HG03045 (cell line): Measurements from ENCODE around the gene C2orf66.

ENCODE experiments used
- ATAC-seq: cut with Tn5 transposase; IDR thresholded peaks from one replicate; pipeline ENCODE4 v1.9.1; 2021; ENCODE audit warnings: mild to moderate bottlenecking, moderate library complexity; ENCODE audit not compliant: unreplicated experiment

The C2orf66 gene

DNA sequence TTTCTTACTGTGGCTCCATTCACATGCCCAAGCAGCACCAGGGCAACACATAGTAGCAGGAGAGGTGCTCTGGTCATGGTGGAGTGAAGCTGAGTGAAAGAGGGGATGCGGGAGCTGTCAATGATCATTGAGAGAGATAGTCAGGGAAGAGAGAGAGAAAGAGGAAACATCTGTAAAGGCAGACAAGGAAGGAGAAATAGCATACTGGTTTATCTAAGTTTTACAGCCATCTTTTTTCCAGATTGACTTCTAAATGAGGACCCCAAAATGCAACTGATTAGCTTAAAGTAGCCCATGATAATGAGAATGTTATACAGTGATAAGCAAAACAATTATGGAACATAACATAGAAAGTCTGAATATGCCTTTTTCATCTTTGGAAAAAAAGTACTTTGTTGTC lies at the start of gene C2orf66:
TSS of gene C2orf66 (minus strand) at position 96 of the 400 bp plus-strand sequence. CDS start at position 77, 19 bp downstream.
- no peak for ATAC-seq

DNA sequence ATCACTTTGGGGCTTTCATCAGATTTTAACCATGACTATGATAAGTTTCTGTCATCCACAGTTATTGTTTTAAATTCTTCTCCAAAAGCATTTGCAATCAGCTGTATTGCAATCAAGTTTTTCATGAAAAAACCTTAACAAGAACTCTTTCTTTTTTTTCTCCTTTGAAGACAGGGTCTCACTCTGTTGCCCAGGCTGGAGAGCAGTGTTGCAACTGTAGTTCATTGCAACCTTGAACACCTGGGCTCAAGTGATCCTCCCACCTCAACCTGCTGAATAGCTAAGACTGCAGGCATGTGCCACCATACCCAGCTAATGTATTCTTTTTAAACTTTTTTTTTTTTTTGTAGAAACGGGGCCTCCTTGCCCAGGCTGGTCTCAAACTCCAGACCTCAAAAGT lies 45.5 kb upstream of the C2orf66 start:
- ATAC-seq, result no peak

DNA sequence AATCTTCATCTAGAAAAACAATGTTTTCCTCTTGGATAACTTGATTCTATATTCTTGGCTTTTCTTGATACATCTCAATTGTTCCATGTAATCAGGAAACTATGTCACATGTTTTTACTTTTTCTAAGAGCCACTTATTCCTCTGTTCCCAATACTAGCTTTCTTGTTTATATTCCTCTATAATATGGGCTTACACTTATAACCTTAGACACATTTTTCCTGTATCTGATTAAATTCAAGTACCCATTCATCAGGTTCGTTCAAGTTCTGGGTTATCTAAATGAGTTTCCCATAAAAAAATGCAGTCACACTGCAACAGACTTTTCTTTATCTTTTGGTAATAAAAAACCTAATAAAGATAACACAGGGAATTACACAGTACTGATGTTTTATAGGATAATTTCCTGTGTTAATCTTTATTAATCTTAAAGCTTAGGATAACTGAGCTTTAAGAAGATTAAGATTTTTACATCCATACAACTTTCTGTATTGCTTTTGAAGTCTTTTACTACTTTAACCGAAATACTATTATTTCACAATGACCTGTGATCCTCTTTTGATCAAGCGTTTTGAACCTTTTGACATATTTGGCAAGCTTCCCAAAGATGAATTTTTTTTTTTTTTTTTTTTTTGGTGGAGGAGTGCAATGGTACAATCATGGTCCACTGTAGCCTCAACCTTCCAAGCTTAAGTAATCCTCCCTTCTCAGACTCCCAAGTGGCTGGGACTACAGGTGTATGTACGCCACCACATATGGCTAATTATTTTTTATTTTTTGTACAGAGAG lies 44.3 kb upstream of the C2orf66 start:
- no peak for ATAC-seq

DNA sequence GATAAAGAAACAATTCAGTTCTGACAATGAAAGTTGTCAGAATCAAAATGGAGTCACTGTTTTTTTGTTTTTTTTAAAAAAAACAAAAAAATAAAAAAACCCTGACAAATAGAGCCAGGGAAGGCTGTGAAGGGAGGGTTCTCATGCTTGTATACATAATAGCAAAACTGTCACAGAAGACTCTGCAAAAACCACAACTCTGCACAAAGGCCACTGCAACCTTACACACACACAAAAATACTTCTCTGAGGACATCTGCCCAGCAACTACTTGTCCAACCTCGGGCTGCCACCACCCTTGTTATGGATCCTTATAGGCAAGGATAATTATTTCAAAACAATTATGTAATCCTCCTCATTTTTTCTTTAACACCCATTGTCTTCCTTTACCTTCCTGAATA lies 41.9 kb upstream of the C2orf66 start:
- no peak for ATAC-seq

DNA sequence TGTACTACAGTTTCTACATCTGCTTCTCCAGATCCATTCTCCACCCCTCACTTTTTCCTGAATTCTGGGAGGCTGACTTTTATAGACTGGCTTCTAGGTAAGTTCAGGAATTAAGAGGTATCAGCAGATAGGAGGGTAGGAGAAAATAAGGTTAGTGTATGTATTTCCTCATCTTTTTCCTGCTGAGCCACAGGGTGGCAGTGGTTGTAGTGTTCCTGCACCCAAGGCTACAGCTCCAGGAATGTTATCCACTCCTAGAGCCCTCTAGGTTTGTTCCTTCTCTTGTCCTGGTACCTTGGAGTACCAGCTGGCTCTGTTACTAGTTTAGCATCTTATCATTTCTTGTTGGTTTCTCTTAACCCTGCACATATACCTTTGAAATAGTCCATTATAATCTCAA lies 40.7 kb upstream of the C2orf66 start:
- ATAC-seq, result no peak

DNA sequence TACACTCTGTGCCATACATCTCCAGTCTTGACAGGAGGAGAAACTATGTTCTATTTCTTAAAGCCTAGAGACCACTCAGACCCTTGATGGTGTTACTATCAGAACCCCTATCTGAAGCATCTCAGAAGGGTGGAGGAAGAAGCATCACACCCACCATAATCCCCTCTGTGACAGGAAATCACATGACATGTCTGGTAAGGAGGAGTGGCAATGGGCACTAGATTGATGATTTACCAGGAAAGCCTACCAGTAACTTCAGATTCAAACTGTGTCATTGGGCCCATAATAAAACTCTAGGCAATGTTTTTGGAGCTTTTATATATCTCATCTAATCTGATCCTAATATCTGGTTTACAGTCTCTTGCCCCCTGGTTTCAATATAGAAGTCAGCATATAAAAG lies 37.1 kb upstream of the C2orf66 start:
- ATAC-seq, result no peak

DNA sequence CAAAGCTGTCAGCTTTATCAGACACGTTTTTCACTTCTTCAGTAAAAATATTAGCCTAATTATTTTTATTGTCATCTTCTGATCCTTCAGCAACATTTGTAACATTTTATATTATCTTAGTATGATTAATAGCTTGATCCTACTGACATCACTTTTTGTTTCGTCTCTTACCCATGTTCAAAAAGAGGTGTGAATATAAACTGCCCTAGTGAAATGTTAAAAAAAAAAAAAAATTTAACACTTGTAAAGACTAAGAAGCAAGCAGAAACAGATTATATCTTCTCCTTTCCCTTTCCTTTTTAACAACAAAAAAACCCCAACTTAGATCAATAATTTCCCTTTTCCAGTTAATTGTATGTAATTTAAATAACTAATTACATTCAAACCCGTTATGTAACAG lies 36.2 kb upstream of the C2orf66 start:
- no peak for ATAC-seq

DNA sequence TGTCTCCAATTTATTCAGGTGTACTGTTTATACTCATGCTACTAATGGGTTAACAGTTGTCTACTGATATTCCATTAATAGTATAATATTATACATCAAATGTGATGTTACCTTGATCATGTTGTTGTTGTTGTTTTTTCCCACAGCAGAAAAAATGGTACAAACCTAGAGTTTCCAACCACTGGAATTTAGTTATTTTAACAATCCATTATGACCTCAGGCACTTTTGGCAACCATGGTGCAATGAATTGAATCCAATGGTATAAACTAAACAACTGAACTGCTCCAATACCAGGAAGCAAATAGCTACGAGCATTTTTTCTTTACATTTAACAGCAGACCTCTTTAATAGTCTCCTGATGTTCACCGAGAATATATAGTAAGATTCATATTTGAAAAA lies 31.0 kb upstream of the C2orf66 start:
- no peak for ATAC-seq

DNA sequence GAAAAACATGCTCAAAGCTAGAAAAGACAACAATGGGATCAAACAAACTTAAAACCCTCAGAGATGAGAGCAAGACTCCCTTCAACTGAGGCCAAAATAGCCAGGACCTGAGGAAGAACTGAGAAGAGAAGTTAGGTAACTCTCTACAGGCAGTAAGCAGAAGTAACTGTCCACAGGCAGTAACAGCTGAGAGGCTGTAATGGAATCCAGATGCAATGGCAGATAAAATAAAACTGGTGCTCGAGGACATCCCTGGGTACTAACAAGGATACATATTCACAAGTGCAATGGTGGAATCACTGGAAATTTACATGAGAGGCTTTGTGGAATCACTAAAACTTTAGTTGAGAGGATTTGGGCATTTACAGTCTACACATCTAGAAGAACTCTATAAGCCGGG lies 30.4 kb upstream of the C2orf66 start:
- ATAC-seq, result no peak

DNA sequence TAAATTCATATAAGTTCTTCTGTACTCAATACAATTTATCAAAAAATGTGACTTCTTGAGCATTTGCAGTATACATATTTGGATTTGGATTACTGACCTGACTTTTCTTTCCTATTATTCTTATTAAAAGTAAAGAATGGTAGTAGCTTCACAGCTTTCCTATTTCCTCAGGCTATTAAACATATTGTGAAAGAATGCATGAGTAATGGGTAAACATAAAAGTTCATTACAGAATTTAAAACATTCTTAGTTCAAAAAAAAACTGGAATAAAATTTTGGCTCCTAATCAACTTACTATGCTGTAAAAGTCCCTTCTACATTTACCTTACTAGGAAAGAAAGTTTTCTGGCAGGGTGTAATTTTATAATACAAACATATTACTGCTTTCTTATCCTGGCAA lies 27.3 kb upstream of the C2orf66 start:
- ATAC-seq, result no peak

DNA sequence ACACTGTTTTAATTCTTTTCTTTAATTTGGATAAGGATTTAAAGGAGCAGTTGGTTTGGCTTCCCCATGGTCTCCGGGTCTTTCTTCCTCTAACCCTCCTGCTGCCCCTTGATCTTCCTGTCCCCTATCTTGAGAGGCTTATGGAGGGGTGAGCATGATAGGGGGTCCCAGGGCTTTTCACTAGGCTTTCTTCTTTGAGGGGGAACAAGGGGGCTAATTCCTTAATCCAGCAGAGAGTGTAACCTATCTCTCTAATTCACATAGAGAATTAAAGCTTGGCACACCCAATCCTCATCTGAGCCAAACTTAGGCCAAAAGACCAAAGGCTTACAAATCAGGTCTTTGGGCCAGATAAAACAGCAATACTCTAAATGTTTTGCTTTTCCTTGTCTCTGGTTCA lies 21.5 kb upstream of the C2orf66 start:
- ATAC-seq, result no peak

DNA sequence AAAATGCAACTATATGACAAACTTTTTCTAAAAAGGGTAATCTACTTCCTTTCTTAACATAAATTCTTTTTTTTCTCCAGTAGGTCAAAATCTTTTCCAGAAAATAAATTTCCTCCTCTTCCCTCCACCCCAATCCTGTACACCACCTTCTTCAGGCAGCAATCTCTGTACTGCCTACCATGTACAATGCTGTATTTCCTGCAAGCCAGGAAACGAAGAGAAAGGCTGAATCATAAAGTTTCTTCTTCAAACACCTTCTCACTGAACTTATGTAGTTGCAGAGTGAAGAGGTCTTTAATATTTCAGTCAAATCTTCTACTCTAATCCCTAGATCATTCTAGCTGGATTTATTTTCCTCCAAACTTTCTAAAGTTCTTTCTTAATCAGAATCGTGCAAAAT lies 18.2 kb upstream of the C2orf66 start:
- no peak for ATAC-seq

DNA sequence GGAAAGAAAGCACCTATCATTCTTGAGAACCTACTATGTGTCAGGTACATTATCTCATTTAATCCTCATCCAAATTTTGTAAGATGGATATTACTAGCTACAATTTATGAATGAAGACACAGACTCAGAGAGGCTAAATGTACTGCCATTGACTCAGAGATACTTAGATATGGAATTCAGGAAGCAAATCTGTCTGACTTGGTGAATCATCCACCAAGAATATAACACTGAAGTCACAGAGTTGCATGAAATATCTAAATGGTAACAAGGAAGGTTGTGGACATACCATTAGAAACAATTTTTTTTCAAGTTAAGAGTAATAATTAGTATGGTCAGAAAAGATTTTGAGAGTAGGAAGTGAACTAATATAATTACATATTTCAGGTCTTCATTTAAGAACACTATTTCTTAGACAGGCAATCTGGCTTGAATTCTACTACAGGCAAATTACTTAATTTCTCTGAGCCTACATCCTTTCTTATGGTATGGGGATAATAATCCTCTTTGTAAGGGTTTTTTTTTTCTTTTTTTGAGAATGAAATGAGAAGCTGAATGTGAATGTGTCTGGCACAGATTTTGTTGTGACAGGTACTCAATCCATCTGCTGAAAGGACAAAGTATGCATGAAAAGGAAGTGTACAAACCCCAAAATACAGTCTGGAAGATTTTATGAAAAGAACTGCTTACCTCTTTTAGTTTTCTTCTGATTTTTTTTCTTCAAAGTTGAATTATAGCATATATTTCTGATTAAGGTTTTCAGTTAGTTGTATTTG lies 14.8 kb upstream of the C2orf66 start:
- ATAC-seq, result no peak

DNA sequence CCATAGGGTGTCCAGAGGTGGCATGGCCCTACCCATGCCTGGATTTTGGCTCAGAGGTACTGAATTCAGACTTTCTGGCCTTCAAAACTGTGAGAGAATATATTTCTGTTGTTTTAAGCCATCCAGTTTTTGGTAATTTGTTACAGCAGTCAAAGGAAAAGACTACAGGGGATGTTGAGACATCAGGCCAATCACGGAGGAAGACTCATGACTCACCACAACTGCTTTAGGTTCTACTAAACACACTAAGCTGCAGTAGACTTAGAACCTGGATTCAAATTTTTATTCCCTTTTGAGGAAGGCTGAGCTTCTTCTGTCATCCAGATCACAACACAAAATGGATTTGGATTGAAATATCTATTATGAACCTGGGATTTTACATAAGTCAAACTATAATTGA lies 12.0 kb upstream of the C2orf66 start:
- ATAC-seq, result no peak

DNA sequence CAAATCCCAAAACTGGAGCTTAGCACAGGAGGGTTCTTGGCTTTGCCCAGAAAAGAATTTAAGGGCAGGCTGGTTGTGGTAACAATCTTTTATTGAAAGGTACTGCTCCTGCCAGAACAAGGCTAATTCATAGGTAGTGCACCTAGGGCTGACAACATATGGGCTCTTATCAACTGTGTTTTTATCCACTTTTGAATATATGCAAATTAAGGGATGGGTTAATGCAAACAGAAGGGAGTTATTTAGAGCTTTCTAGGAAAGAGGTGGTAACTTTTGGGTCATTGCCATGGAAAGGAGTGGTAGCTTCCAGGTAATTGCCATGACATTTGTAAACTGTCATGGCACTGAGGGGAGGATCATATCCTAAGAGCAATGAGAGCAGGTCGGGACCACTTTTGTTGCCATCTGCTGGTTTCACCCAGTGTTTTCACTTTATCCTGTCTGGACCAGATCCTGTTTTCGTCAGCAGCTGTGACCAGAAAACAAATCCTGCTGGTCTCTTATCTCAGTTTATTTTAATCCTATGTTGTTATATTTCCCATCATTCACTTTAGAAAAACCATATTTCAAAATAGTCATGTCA lies 981 bp downstream of the C2orf66 start:
- no peak for ATAC-seq

DNA sequence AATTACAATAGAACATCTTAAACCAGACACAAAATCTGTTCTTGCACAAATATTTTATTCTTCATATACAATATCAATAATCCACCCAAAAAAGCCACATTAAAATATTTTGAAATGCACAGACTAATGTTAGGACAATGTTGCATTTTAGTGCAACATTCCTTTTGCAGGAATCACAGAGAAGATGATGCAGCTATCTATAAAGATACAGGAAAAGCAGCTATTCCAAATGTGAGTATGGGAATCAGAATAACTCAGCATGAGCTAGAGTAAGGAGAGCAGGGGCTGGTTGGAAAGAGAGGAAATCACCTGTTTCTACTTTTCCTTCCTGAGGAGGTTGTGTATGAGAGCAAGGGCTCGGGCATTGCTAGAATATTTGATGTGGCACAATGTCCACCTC lies 4.8 kb downstream of the C2orf66 start:
- no peak for ATAC-seq

DNA sequence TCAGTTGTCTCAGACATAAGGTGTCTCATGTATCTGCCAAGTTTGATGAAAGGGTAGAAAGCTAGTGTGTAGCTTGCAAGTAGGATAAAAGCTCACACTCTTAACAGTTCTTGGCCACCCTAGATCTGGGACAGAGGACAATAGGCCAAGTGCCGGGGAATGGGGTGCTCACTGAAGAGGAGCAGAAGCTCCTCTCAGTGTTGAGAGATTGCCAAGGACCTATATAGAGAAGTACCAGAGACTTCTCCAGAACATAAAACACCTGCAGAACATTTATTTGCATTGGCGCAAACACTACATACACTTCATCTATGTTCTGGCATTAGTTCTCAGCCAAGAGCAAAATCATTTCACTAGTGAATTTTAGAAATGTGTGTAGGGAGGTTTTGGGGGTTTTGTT lies 6.8 kb downstream of the C2orf66 start:
- no peak for ATAC-seq

DNA sequence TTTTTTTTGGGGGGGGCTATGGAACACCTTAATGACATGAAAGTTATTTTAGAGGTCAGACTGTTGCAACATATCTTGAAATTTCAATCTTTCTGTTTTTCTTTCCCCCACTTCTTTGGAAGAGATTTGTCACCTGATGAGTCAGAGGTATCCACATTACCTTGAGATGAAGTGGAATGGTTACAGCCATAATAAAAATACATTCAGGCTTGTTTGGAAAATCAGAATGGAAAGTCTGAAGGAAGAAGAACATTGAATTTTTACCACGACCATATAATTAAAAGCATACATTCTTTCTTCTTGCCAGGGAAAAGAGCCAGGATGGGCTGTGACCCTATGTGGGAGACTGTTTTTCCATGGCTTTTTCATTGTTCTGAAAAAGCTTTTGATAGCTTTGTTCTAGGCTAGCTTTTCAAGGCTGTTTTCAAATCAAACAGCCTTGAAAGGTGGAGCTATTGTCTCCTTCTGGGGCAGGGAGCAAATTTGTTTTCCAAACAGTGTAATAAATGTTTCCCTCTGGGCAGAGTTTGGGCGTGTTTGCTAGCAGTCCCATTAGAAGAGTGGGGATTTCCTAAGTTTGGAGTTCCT lies 7.4 kb downstream of the C2orf66 start:
- no peak for ATAC-seq

DNA sequence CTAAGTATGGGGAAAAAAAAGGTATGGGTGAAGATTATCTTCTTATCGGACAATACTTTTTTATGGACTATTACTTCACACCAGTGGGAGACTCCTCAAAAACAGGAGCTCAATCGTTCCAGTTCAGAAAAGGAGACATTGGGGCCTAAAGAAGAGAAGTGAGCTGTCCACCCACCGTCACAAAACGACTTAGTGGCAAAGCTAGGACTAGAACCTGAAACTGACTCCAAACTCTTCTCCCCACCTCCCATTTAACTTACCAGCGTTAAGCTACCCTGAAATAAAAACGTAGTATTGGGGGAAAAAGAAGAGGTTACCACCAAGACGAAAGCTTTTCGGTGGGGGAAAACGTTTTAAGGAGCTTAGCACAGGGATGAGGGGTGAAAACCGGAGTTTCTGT lies 10.2 kb downstream of the C2orf66 start:
- ATAC-seq, result no peak

DNA sequence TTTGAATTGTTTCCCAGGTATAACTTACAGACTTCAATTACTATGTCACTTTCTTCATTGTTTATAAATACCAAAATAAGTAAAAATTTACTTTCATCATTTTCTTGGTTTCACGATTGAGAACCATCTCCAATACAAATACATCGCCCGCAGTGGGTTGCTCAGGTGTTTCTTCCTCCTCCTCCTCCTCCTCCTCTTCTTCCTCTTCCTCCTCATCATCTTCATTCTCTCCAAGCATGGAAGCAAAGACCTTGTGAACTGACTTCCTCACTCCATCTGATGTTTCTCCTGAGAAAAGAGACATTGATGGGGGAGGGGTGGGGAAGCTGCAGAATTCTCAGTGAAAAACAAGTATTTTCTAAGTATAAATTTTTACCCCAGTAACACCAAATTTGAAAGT lies 16.3 kb downstream of the C2orf66 start:
- ATAC-seq, result no peak

DNA sequence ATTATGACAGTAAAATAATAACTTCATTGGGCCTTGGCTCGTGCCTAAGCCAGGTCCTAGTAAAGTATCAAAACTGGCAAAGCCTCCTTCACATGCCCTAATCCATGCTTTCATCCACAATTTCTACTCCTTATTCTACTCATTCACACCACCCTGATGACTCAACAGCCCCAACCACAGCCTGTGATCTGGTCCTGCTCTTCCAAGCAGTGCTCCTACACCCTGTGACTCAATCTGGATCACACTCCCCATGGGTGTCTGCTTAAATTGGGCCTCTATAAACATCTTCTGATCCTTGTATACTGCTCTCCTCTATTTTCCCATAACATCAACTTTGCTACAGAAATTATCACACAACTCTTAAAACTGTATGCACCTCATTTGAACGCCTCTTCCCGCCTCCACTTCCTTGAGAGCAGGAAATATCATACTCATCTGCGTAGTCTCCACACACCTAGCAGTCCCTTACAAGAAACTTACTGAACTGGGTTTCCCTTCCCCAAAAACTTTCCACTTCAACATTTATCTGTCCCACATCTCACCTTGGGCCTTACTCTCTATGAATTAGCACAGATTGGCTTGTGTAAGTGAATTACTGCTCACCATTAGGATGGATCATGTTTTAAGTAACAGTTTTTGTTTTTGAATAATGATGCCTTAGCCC lies 25.6 kb downstream of the C2orf66 start:
- peak; percentile 55 for ATAC-seq
